Body of pancreas (tissue), 4 donors: ENCODE data around the gene SFXN2.

Experiments used
- CTCF ChIP-seq, 7 experiments: fragments of 450-650 bp in 4 of 7; fragments of 200-600 bp in 3 of 7; sonication (generic) in 3 of 7; IDR thresholded peaks; one replicate each; pipeline ENCODE4 v1.5.1; 2016 to 2019; ENCODE audit warnings: antibody characterized with exemption in 7 of 7
- POLR2A ChIP-seq, 3 donors: fragments of 450-650 bp; IDR thresholded peaks; one replicate each; pipeline ENCODE4 v1.6.1; 2016; ENCODE audit warnings: antibody characterized with exemption in 3 of 3, mild to moderate bottlenecking in 2 of 3

GRCh38 chr10:102682981-102683380, 31.5 kb upstream of the SFXN2 start:
- no peak for TF ChIP-seq CTCF (IDR thresholded peaks at IDR 0.05)
- no peak for TF ChIP-seq POLR2A (IDR thresholded peaks at IDR 0.05)
